Fibroblast of skin of right biceps (primary cell): Measurements from ENCODE around the gene C3orf22.
A peak's percentile ranks its signal among the peaks of the same experiment; 100 is the strongest.

ENCODE experiments used
- DNase-seq: peaks from one replicate; pipeline ENCODE4 v3.0.0-alpha.2; 2013

Gene C3orf22

DNA sequence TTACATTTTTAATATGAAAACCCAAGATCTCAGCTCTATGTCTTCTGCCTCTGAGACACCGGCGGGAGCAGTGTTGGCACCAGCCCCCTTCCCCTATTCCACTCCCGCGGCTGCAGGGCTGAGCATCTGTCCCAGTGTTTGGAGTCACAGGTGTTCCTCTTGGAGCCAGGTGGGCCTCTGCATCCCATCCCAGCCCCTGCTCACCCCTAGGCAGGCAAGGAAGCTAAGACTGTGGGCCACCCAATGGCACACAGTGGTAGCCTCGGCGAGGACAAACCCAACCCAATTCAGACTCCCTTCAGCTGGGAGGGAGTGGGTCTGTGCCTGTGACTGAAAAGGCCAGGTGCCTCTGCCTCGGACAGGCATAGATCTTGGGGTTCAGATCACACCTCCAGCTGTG is 31.7 kb downstream of the C3orf22 start:
- DNase-seq: no peak

DNA sequence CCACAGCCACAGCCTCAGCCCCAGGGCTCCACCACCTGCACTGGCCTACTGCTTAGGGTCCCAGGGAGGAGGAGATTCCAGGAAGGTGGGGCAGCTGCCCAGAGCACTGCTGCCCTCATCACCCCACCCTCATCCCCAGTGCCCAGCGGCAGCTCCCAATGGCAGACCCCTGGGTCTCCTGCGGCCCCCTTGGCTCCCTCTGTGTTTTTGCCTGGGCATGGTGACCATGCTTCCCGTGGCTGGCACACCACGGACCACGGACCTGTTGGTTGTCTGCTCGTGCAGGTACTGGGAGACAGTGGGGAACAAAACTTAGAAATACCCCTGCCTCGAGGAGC is 32.1 kb downstream of the C3orf22 start:
- no peak for DNase-seq

DNA sequence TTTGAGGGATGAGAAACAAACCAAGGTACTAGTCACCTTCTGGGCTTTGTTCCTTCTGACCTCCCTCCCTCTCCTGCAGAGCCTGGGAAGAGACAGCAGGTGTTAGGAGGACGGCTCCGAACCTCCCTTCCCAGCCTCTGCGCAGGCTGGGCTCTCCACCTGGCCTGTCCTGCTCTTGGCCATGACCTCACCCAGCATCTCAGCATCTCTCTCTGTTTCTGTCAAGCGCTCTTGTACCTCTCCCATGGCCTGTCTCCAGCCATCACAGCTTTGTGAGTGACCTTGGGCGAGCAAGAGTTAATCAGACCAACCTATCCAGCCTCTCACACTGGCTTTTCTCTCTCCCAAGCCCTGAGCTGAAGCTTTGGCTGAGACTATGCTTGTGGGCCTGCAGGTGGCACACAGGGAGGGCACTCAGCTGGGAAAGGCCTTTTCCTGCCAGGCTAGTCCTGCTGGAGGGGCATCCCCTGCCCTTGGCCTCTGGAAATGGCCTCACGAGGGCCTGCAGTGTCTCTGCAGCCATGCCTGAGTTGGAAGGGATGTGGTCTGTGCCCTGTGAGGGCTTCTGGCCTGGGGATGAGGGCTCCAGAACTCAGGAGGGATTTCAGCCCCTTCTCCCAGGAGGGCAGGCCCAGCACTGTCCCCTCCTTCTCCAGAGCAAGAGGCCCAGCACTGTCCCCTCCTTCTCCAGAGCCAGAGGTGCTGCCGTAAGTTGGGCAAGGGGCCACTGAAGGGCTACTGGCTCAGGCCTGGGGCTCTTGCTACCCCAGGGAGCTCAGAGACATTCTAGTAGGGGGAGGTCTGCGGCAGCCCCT is 32.7 kb downstream of the C3orf22 start:
- no peak for DNase-seq

DNA sequence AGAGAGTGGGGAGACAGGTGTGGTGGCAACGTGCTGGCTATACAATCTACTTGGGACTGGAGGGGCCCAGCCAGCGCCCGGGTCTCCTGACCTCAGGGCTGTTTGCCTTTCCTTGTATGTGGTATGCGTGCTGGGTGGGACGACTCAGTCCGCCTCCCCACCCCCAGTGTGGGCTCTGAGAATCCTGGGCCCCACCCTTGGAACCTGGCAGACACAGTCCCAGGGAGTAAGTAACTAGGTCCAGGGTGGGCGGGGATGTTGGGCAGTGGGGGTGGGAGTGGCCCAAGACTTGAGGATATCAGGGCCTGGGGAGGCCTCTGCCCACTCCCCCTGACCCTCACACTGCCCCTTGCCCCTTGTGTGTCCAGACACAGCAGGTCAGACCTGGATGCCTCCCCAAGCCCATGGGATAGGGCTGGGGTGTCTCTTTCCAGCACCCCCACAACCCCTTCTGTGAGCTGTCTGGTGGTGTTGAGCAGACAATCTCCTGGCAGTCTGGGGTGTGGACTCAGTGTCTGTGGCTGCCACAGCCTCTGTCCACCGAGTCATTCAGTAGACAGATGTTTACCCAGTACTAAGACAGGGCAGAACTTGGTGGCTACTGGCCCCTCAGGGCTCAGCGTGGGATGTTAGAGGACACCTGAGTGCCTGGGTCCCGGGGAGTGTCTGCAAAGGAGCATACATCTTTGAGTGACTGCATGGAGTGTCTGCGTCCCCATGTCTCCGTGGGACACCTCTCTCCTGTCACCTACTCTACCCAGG is 33.5 kb downstream of the C3orf22 start:
- no peak for DNase-seq

DNA sequence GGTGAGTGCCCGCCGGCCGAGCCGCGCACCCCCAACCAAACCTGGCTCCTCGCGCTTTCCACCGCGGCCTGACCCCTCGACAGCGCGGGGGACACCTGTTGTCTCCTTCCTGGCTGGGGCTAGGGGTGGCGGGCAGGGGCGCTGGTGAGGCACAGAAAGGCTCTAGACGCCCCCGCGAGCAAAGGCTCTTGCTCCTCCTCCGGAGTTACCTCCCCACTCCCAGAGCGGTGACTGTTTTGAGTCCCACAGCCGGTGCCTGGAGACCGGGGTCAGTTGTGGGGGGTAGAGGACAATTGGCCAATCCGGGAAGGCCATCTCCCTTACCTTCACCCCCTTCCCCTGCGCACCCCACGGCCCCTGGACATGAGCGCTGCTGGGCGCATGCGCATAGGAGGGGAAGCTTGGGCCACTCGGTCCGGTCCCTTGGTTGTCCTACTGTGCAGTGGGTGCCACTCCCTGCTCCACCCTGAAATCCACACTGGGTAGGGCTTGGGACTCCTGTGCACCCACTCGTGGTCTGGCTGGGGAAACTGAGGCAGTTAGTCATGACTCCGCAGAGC is 34.2 kb downstream of the C3orf22 start:
- no peak for DNase-seq

DNA sequence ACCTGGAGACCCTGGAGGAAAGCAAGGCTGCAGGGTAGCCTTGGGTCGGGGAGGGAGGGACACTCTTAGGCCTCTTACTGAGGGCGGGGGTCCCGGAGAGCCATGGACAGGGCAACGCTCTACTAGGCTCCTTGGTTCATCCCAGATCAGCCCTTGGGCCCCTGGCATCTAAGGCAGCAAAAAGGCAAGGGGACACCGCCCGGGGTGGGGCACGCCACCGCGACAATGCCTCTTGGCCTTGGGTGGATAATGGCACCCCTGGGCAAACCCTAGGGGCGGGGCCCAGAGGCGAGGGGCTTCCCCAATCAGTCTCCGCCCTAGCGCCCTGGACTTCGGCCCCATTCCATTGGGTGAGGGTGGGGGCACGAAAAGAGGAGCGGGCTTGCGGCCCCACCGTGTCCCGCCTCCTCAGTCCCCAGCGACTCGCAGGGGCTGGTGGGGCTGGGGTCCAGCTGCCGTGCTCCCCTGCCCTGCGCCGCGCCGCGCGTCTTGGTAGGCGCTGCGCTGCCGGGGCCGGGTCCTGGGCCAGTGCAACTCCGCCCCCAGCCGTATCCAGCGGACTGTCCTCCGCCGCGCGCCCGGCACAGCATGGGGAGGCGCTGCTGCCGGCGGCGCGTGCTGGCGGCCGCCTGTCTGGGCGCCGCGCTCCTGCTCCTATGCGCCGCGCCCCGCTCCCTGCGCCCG is 34.8 kb downstream of the C3orf22 start, which contains the start of gene CHST13:
TSS of gene CHST13 (plus strand) at position 411 of the 684 bp plus-strand sequence. CDS start at position 589, 178 bp downstream.
- peak; percentile 36 for DNase-seq

DNA sequence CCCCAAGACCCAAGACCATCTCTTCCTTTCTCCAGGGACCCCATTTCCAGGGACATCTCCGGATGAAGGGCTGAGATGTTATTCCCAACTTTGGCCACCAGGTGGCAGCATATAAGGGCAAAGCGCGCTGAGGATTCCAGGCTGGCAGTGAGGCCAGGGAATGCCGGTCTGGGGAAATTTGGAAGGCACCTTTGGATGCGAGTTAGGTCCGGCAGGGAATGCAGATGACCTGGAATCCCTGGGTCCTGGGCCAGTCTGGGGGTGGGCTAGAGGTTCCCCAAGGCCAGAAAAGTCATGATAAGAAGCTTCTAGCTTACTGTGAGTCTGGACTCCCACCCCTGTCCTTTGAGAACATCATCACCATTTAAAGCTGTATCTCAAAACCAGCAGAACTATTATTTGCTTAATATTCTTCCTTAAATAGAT is 36.4 kb downstream of the C3orf22 start:
- DNase-seq: peak; percentile 42

DNA sequence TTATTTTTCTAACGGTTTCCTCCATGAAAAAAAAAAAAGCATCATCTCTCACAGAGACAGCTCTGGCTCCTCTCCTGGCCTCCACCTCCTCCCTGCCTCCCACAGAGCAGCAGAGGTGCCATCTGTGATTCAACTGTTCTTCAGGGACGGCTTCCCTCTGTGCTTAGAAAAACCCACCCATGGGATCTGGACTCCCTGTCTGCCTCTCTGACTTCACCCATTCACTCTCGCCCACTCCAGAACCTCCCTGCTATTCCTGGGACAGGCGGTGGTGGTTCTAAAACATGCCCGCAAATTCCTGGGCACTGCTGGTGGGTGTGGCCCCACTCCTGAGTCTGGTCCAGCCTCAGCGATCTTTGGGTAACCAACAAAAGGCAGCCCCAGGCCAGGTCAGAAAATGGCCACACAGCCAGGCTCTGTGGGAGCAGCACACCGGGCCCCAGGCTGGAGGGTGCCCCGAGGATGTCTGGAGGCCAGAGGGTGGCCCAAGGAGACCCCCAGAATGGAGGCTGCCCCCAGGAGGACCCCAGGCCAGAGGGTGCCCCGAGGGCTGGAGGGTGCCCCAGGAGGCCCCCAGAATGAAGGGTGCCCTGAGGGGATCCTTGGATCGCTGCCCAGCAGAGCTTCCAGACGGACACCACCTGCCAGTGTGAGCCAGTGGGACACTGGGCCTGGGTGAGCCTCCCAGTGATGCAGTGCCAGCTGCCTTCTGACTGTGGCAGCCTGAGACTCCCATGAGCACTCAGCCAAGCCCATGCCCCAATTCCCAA is 37.4 kb downstream of the C3orf22 start:
- no peak for DNase-seq

DNA sequence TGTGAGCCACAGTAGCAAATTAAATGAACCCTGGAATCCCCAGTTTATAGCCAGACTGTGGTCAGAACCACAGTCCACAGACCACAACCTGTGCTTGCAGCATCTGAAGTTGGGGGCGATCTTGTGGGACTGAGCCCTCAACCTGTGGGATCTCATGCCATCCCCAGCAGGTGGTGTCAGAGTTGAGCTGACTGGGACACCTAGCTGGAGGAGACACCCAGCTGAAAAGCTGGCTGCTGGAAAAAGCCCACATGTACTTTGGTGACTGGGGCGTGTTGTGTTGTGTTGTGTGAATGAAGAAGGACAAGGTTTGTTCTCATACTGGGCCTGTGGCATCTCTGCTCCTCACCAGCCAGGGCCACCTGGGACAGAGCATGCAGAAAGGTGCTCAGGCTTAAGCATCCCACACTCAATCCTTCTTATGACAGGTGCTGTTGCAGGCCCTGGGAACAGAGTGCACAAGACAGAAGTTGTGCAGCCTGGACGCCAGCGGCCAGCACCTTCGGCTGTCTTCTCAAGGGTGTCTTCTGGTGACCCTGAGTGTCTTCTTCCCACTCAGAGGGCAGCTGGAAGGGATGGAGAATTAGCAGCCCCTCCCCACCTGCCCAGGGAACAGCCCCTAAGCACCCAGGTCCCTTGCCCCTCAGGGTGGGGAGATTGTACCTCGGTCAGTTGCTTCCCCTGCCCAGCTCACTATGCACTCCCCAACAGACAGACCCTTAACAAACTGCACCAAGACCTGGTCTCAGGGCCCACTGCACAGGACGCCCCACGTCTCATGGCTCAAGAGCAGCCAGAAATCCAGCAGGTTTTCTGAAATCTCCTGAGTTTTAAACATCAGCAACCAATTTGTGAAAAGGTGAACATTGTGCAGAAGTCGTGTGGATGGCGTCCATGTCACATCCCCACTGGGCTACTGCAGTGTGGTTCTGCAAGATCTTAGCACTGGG is 39.0 kb downstream of the C3orf22 start:
- DNase-seq: no peak

DNA sequence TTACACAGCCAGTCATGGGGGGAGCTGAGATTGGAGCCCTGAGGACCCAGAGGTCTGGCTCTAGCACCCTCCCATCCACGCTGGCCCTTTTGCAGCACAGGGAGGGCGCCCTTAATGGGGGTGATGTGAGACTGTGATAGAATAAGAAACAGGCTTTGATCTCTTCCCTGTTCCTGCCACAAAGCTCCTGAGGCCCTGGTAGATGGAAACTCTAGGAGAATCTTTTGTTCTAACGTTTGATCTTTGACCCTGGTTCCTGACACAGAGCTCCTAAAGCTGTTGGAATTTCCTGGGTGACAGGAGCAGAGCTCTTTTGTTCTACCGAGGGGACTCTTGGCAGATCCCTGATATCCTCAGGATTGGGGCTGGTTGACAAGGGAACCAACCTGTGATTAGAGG is 40.0 kb downstream of the C3orf22 start:
- no peak for DNase-seq

DNA sequence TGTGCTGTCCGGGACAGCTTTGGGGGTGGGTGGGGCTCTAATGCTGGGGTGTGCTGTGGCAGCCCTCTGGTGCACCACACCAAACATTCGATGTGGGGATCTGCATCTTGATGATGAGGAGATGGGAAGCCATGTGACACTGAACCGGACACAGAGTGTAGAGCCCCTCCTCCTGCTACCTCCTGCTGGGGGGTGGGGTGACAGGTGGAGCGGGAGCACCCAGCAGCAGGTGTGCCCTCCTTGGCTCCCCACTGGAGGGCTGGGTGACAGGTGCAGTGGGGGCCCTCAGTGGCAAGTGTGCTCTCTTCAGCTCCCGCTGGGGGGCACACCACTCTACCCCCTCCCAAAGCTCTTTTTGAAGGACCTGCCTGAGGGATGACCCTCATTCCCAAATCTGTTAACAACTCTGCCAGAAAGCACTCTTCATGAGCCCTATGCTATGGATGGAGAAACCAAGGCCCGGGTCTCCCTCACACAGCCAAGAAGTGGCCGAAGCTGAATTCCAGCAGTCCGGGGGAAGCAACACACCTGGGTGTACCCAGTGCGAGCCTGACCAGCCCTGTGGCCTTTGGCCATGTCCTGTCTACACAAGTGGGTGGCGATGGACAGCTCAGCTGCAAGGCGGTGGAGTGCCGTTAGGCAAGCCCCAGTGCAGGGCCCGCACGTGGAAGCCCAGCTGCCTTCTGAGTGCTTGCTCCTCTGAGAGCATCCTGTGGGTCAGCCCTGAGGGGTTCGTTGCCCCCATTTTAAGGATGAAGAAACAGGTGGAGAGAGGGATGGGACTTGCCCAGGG is 40.5 kb downstream of the C3orf22 start:
- DNase-seq: no peak

DNA sequence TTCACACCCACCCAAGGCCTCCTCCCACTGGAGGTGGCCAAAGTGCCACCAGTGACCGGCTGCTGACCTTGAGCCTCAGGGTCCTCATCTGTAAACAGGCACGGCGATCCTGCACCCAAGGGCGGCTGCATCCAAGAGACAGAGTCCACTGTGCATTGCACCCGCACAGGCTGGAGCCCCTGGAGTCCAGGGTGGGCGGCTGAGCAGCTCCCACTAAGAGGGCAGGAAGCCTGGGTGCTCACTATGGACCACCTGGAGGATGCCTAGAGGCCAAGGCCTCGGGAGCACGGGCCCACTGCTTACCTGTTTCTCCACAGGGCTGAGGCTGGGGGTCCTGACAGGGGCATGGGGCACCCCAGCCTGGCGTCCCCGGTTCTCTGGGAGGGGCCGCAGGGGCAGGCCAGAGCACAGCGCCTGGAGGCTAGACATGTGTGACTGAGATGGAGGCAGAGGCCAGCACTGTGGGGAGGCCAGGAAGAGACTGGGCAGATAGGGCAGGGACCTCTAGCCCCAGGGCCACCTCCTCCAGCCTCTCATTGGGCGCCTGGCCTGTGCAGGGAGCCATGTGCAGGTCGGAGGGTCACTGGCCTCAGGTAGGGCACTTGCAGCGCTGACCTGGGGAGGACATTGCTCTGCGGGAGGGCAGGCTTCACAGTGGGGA is 41.3 kb downstream of the C3orf22 start, which contains the start of gene UROC1:
TSS of gene UROC1 (minus strand) at position 483 of the 661 bp plus-strand sequence. CDS start at position 429, 54 bp downstream.
- DNase-seq: no peak

DNA sequence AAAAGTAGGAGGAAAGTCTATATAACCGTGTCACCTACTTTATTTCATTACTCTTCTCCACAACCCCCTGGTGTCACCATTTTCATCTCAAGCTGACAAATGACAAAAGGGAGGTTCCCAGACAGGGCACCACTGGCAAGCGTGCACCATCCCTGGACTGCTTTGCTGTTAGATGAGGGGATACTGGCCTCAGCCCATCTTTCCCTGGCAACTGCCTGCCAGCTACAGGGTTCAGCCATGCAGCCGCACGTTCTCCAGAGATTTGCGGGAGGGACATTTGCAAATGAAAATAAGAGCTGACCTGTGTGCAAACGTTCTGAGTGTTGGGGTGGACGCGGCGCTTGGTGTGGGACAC is 41.8 kb downstream of the C3orf22 start:
- DNase-seq: no peak

DNA sequence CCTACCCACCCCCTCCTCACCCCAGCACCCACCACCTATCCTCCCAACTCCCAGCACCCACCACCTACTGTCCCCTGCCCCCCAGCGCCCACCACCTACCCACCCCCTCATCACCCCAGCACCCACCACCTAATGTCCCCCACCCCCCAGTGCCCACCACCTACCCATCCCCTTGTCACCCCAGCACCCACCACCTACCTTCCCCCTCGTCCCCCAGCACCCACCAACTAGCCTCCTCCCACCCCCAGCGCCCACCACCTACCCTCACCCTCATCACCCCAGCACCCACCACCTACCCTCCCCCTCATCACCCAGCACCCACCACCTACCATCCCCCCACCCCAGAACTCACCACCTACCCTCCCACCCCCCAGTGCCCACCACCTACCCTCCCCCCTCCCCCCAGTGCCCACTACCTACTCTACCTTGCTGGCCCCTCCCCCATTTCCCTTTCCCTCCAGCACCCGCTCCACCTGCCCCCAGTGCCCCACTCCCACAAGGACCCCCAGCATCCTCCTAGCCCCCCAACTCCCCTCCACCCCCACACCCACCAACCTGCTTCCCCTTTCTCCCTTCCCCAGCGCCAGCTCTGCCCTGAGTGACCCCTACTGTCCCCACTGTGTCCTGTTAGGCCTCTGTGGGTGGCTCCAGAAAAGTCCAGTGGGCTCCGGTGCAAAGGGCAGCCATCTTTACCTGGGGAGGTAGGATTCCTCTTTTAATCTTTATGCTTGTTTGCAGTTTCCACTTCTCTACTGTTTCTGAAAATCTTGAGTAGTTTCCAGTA is 42.4 kb downstream of the C3orf22 start:
- DNase-seq: no peak

DNA sequence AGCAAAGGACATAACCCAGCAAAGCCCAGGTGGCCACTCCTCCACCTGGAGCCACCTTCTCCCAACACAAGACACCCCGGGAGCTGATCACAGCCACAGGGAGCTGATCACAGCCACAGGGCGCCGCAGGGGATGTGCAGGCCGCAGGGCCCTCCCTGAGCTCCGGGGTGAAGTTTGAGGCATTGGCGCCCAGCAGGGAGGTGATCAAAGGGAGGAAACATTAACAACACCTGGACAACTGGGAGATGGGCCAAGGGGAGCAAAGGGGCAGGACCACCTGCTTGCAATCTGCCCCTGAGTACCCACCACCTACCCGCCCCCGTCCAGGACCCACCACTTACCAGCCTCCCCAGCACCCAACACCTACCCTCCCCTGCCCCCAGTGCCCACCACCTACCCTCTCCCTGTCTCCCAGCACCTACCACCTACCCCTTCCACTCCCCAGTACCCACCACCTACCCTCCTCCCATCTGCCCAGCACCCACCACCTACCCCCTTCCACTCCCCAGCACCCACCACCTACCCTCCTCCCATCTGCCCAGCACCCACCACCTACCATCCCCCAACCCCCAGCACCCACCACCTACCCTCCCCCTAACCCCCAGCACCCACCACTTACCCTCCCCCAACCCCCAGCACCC is 43.5 kb downstream of the C3orf22 start:
- no peak for DNase-seq

DNA sequence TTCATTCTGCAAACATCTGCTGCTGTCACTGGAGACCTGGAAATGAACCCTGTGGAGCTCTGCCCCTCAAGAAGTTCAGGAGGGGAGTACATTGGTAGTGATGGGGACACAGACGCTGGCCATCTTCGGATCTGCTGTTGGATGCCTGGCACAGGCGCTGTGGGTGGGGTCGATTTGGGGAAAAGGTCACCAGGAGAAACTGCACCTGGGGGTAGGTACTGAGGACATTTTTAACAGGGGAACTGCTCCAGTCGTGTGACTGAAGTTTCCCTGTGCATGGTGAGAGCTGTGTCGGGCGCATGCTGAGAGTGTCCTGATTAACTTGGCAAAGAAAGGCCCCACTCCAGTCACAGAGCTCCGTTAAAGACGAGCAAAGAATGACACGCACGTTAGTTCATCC is 44.6 kb downstream of the C3orf22 start:
- DNase-seq: no peak

DNA sequence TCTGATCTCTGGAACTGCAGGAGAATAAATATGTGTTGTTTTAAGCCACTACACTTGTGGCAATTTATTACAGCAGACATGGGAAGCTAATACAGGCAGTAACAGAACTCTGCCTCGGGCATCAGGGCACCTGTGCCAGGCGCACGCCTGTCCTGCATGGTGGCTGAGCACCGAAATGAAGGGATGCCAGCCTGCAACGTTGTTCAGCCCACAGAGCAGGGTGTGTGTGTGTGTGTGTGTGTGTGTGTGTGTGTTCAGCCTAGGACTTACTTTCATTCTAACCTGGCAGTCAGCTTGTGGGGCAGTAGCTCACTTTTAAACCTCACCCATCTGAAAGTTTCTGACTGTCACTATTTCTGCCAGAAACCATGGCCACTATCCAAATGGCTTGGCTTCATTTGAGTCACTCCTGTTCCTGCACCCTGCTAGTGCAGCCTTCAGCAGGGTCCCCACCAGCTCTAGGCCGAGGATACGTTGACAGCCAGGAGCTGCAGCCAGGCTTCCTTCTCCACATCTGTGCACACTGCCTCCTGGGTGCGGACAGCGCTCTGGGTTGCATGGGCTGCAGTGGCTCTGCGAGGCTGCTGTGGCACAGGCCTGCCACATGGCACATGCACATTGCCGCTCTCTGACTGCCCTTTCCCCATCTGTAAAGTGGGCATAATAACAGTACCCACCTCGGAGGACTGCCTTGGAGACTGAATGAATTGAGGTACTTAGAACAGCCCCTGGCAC is 45.6 kb downstream of the C3orf22 start:
- DNase-seq: no peak

DNA sequence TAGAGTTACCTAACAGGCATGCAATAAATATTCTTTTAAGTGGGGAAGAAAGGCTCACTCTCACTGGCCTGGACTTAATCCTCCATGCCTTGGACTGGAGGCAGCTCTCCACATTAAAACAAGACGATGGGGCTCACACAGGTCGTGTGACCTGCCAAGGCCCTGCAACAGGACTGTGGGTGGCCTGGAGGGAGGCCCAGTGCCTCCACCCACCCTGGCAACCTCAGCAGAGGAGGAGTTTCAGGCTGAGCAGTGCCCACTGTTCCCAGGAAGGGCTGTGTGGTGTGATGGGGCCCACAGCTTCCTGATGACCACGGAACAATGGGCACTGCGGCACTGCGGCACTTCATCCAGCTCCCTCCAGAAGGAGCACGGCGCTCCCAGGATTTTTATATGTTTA is 46.7 kb downstream of the C3orf22 start:
- DNase-seq: no peak
